NT2/D1 (cell line): Measurements from ENCODE around the gene MIEF1.

ENCODE experiments used
- YY1 ChIP-seq: IDR thresholded peaks from 2 replicates; pipeline ENCODE4 v1.6.1; 2011; ENCODE audit not compliant: insufficient read length, insufficient read depth
- ZNF274 ChIP-seq: IDR thresholded peaks from 2 replicates; pipeline ENCODE4 v1.6.1; 2011; ENCODE audit warnings: mild to moderate bottlenecking, low read depth, low read length

GRCh38 chr22:39481054-39481453 is 21.0 kb upstream of the MIEF1 start:
- TF ChIP-seq ZNF274 (no peak), YY1 (no peak)
